Left lung (tissue), 10 donors: ENCODE results near the gene ALDH1A1. TPM values are rescaled to one million over a fixed set of nuclear protein-coding genes. Genes with fewer than 3 reads are reported as not detected.
A peak's percentile ranks its signal among the peaks of the same experiment; 100 is the strongest.

Source experiments
- ATAC-seq: fragments of 200-7000 bp; cut with Tn5 transposase; one replicate; pipeline ENCODE4 v1.9.1; 2020; ENCODE audit warnings: moderate library complexity
- DNase-seq, 4 donors: peaks; one replicate each; pipeline ENCODE4 v3.0.0-alpha.2; 2013 to 2020
- H3K27ac ChIP-seq, 2 donors: fragments of 200-600 bp; sonication (generic) in 1 of 2; one replicate each; pipeline versions ENCODE4 v1.5.0 to v1.8.0; 2020 to 2021
- H3K27me3 ChIP-seq, 2 donors: fragments of 200-600 bp; sonication (generic) in 1 of 2; one replicate each; pipeline versions ENCODE4 v1.5.0 to v1.8.0; 2020 to 2021
- H3K36me3 ChIP-seq, 2 donors: fragments of 200-600 bp; sonication (generic) in 1 of 2; one replicate each; pipeline versions ENCODE4 v1.5.0 to v1.8.0; 2020 to 2021
- H3K4me1 ChIP-seq, 2 donors: fragments of 200-600 bp; one replicate each; pipeline ENCODE4 v1.8.0; 2021
- H3K4me3 ChIP-seq, 2 donors: fragments of 200-600 bp; sonication (generic) in 1 of 2; one replicate each; pipeline versions ENCODE4 v1.5.0 to v1.8.0; 2020 to 2021; ENCODE audit warnings: mild to moderate bottlenecking in 1 of 2
- H3K9me3 ChIP-seq, 2 donors: fragments of 200-600 bp; sonication (generic) in 1 of 2; one replicate each; pipeline versions ENCODE4 v1.5.0 to v1.8.0; 2020 to 2021
- CTCF ChIP-seq, 2 donors: fragments of 200-600 bp; sonication (generic) in 1 of 2; IDR thresholded peaks; one replicate each; pipeline versions ENCODE4 v1.5.0 to v1.8.0; 2021; ENCODE audit warnings: antibody characterized with exemption in 2 of 2
- intact Hi-C, 2 donors: fragments of 100-400 bp; cut with DNase I; formaldehyde crosslinking; loops; one replicate each; pipeline versions ENCODE4 v1.11.2 to v1.14.2; 2022
- polyA plus RNA-seq, 6 donors: library from polyadenylated mRNA; unstranded; fragments of 120-200 nt; gene quantifications; one replicate each; pipeline ENCODE4 v1.2.1, GENCODE V29; 2013; ENCODE audit not compliant: insufficient read length in 6 of 6
- total RNA-seq, 2 donors: library from RNA; stranded (reverse); fragmentation: NEBNext Ultra II Directional; extraction: Animal tissue kit (Norgen Biotek cat#: 25700); gene quantifications; one replicate each; pipeline ENCODE4 v1.2.1, GENCODE V29; 2021
- donor health status: DM: no; HTN: yes; CAD: no.
- donor health status: DM: no; HTN: no; CAD: no.

ALDH1A1 gene
- total and polyA plus RNA-seq, 8 donors, result 23.2 to 126 (median 46.6) TPM

- TF ChIP-seq CTCF (IDR thresholded peaks at IDR 0.05), result no peak
- no peaks in the 10 kb centered on the region for H3K27me3 ChIP-seq
- intact Hi-C loops, result no loop called here
- ATAC-seq (no peak), DNase-seq (no peak)
- no peak overlapping the region for H3K4me3 ChIP-seq
- no peaks in the 10 kb centered on the region for H3K9me3 ChIP-seq
- H3K27ac ChIP-seq, result no peak overlapping the region
- H3K4me1 ChIP-seq, result peaks cover 7 to 14% of the 10 kb centered on the region in 2 donors
- no peaks in the 10 kb centered on the region for H3K36me3 ChIP-seq
Observed at GRCh38 chr9:72983512-72984225, 30.8 kb upstream of the ALDH1A1 start.

- intact Hi-C loops, result no loop called here
- Histone ChIP-seq H3K27me3 (no peaks in the 10 kb centered on the region), H3K4me3 (no peak overlapping the region), H3K4me1 (peaks cover 7 to 13% of the 10 kb centered on the region in 2 donors), H3K36me3 (no peaks in the 10 kb centered on the region), H3K9me3 (no peaks in the 10 kb centered on the region), H3K27ac (no peak overlapping the region)
- ATAC-seq (peak; percentile 18), DNase-seq (no peak)
- no peak for TF ChIP-seq CTCF (IDR thresholded peaks at IDR 0.05)
Observed at GRCh38 chr9:72983056-72983455, 30.2 kb upstream of the ALDH1A1 start.

GRCh38 chr9:72982146-72982799 is 29.4 kb upstream of the ALDH1A1 start:
- H3K36me3 ChIP-seq, result no peaks in the 10 kb centered on the region
- ATAC-seq (no peak), DNase-seq (no peak)
- H3K27ac ChIP-seq, result no peak overlapping the region
- H3K4me1 ChIP-seq, result peaks cover 7 to 10% of the 10 kb centered on the region in 2 donors
- H3K9me3 ChIP-seq, result no peaks in the 10 kb centered on the region
- TF ChIP-seq CTCF (IDR thresholded peaks at IDR 0.05), result no peak
- no peaks in the 10 kb centered on the region for H3K27me3 ChIP-seq
- intact Hi-C loops, result no loop called here
- H3K4me3 ChIP-seq, result no peak overlapping the region

- no peaks in the 10 kb centered on the region for H3K36me3 ChIP-seq
- H3K27ac ChIP-seq, result no peak overlapping the region
- no peak overlapping the region for H3K4me3 ChIP-seq
- H3K27me3 ChIP-seq, result no peaks in the 10 kb centered on the region
- H3K9me3 ChIP-seq, result no peaks in the 10 kb centered on the region
- ATAC-seq (no peak), DNase-seq (no peak)
- no peak for TF ChIP-seq CTCF (IDR thresholded peaks at IDR 0.05)
- peaks cover 7 to 10% of the 10 kb centered on the region in 2 donors for H3K4me1 ChIP-seq
- intact Hi-C loops, result no loop called here
Observed at GRCh38 chr9:72981433-72981832, 28.6 kb upstream of the ALDH1A1 start.

- Histone ChIP-seq H3K4me1 (peaks cover 7 to 10% of the 10 kb centered on the region in 2 donors), H3K27me3 (no peaks in the 10 kb centered on the region), H3K36me3 (no peaks in the 10 kb centered on the region), H3K4me3 (no peak overlapping the region), H3K27ac (no peak overlapping the region), H3K9me3 (no peaks in the 10 kb centered on the region)
- ATAC-seq (no peak), DNase-seq (no peak)
- intact Hi-C loops, result no loop called here
- TF ChIP-seq CTCF (IDR thresholded peaks at IDR 0.05), result no peak
Observed at GRCh38 chr9:72980600-72981265, 27.9 kb upstream of the ALDH1A1 start.
